HepG2 (cell line): ENCODE data around the gene SMKR1. TPM values are rescaled to one million over a fixed set of nuclear protein-coding genes. Genes with fewer than 3 reads are reported as not detected.
A peak's percentile ranks its signal among the peaks of the same experiment; 100 is the strongest.

ENCODE experiments used
- ARID4A ChIP-seq: sonication (generic); formaldehyde crosslinking; IDR thresholded peaks from 2 replicates; pipeline ENCODE4 v1.5.0; 2020; ENCODE audit warnings: mild to moderate bottlenecking, missing genetic modification reagents, borderline replicate concordance
- XBP1 ChIP-seq: sonication (generic); formaldehyde crosslinking; IDR thresholded peaks from 2 replicates; pipeline ENCODE4 v1.5.0; 2020; ENCODE audit warnings: missing genetic modification reagents
- ZNF639 ChIP-seq: conservative IDR thresholded peaks from 2 replicates; pipeline ENCODE4 v1.6.1; 2018; ENCODE audit warnings: missing genetic modification reagents
- ZSCAN9 ChIP-seq: IDR thresholded peaks from 2 replicates; pipeline ENCODE4 v1.6.1; 2016; ENCODE audit warnings: borderline replicate concordance
- polyA plus RNA-seq, 8 experiments: library from polyadenylated mRNA; depleted of rRNA in 3 of 8; stranded (reverse) in 7 of 8; unstranded in 1 of 8; fragments of >200 nt; fragmentation: Illumina TruSeq in 4 of 8; extraction: Trizol in 4 of 8; gene quantifications; 2 replicates each; pipeline versions ENCODE4 v1.2.1 to v1.2.3, GENCODE V29; 2011 to 2016; ENCODE audit warnings: low read depth in 4 of 8, missing spikeins in 1 of 8, mixed read lengths in 1 of 8; ENCODE audit not compliant: insufficient read depth in 1 of 8
- total RNA-seq, 5 experiments: library from RNA; depleted of rRNA; stranded (reverse); fragments of >200 nt; fragmentation: Illumina TruSeq; extraction: Trizol; gene quantifications; 2 replicates each; pipeline ENCODE4 v1.2.3, GENCODE V29; 2016; ENCODE audit warnings: low read depth in 1 of 5

The SMKR1 gene
- total and polyA plus RNA-seq, 2 of the 13 experiments (the other 11 are each of a cell fraction or from before 2014, with no cell fraction given) = 0.07 TPM; not detected in 1

- TF ChIP-seq ZNF639 (CRISPR knock-in tag) (no peak), ARID4A (CRISPR knock-in tag) (peak; percentile 21; the same call in 1 of the 2 replicates), XBP1 (no peak), ZSCAN9 (CRISPR knock-in tag) (no peak)
- TF ChIP-seq, all 625 proteins: peak for 21
These were observed at the start of gene SMKR1 (continued) for GRCh38 chr7:129501760-129502707.
